Measurements from ENCODE around the gene IRF2BP2. TPM values are rescaled to one million over a fixed set of nuclear protein-coding genes. Genes with fewer than 3 reads are reported as not detected.

Gene IRF2BP2
- total RNA-seq, 2 experiments from 2014 or later: 117 to 125 TPM

DNA sequence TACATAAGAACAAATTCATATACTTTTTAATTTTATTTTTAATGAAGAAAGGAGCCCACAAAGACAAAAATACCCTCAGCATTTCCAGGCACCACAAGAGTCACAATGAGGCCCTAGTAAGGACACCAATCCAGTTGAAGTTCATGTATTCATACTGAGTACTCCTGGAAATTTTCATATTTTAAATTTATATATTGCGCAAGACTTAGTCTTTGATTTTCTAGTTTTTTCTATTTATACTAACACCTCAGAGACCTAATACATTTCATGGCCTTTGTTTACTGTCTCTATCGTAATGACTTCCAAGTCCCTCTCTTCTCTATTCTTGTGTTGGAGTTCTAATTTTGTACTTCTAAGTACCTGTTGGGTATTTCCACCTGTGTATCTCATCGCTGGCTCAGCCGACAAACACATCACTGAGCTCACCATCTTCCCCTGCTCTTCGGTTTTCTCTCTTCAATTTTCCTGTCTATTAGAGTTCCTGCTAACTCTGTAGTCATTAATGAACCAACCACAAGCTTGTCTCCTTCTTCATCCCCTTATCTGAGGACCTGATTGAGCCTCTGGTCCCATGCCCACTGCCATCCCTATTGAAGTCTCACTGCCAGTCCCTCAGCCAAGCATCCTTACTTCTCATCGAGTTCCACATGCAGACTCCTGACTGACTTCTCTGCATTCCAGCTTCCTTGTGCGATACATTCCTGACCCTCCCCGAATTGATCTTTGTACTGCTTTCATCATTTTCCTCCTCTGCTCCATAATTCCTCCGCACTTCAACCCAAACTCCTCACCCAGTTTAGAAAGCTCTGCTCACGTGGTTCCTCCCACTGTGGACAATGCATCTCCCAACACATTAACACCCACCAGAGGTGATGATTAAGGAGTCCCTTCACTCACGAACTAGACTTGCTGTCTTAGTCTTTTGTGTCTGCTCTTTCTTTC, 17.3 kb upstream of the IRF2BP2 start:
- no peaks in the 10 kb centered on the region for H3K36me3 Mint-ChIP-seq (ENCODE audit: low read depth)
- H3K9me3 Mint-ChIP-seq: peaks cover 6% of the 10 kb centered on the region
- H3K4me3 Mint-ChIP-seq: no peak overlapping the region
- H3K27ac Mint-ChIP-seq: no peak overlapping the region
- ChIA-PET POLR2A (no interaction called here), CTCF (interaction anchor here (0.6 kb wide), 1 partner anchor 131 kb away, joined by 3 read pairs; no protein-coding TSS in a partner anchor)
- no peak for DNase-seq
- no peaks in the 10 kb centered on the region for H3K27me3 Mint-ChIP-seq
- peaks cover 10% of the 10 kb centered on the region for H3K4me1 Mint-ChIP-seq

DNA sequence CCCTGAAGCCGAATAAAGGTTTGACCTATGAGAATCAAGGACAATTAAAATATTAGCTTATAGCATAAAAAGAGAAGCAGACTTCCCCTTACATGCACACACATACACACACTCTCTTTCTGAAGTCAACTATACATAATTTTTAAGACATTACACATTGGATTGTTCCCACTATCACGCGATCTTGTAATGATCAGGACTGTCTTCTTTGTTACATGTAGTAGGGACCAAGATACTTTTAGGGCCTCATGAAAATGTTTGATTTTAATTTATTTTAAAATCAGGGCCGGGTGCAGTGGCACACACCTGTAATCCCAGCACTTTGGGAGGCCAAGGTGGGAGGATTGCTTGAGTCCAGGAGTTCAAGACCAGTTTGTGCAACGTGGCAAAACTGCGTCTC, 16.4 kb upstream of the IRF2BP2 start:
- Mint-ChIP-seq H3K4me3 (no peak overlapping the region), H3K36me3 (ENCODE audit: low read depth) (no peaks in the 10 kb centered on the region), H3K9me3 (peaks cover 6% of the 10 kb centered on the region), H3K27me3 (no peaks in the 10 kb centered on the region), H3K27ac (no peak overlapping the region), H3K4me1 (peaks cover 10% of the 10 kb centered on the region)
- no peak for DNase-seq
- ChIA-PET CTCF (no interaction called here), POLR2A (no interaction called here)

DNA sequence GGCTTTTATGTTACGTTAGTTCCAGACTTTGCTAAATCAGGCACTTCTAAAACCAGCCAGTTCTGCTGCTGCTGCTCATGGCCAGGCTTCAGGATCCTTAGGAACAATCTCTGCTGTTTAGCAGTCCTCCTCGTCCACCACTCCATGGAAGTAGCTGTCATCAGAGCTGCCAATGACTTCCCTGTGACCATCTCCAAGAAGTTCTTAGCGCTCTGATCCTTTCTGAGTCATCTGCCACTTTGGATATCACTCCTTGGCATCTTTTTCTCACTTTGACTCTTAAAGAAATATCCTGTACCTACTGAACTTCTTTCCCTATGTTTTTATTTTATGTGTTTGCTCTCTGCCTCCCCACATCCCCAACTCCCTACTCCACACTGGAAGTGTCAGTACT, 14.7 kb upstream of the IRF2BP2 start:
- Mint-ChIP-seq H3K9me3 (no peaks in the 10 kb centered on the region), H3K27ac (no peak overlapping the region), H3K4me3 (no peak overlapping the region), H3K4me1 (peaks cover 6% of the 10 kb centered on the region), H3K36me3 (ENCODE audit: low read depth) (no peaks in the 10 kb centered on the region), H3K27me3 (no peaks in the 10 kb centered on the region)
- no peak for DNase-seq
- ChIA-PET CTCF (interaction anchor here (1.5 kb wide), 1 partner anchor 459 kb away, joined by 4 read pairs; no protein-coding TSS in a partner anchor), POLR2A (no interaction called here)

DNA sequence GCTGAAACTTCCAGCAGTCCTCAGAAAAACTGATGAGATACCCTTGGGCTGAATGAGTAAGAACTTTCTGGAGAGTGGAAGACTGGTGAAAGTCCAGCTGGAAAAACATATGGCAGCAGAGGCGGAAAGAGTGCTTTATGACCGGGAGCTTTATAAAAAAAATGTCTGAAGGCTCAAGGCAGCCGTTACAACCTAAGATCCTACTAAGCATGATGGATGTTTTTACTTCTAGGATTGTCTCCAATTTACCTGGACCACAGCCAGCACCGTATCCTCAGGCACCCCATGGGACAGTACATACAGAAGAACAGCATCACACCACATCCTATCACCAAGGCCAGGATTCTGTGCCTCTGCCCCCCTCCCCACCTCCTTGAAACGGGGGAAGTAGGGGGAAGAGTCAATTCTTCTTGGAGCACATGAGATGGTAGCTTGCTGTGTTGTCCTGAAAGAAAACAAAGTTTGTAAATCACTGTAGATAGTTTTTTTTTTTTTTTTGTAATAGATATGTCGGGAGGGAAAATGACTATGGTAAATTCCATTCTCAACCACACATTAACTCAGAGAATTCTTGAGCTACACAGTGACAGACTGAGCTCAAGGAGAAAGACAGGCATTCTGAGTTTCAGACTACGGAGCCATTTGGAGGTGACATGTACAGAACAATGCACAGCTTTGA, 11.8 kb upstream of the IRF2BP2 start:
- CTCF ChIA-PET: interaction anchor here (1.0 kb wide), 1 partner anchor 461 kb away, joined by 3 read pairs; no protein-coding TSS in a partner anchor
- H3K27me3 Mint-ChIP-seq: no peaks in the 10 kb centered on the region
- H3K4me1 Mint-ChIP-seq: peaks cover 7% of the 10 kb centered on the region
- no peak for DNase-seq
- no peak overlapping the region for H3K4me3 Mint-ChIP-seq
- no peaks in the 10 kb centered on the region for H3K9me3 Mint-ChIP-seq
- no peak overlapping the region for H3K27ac Mint-ChIP-seq
- POLR2A ChIA-PET: interaction anchor here (0.7 to 2.7 kb wide), 3 partner anchors 9 to 102 kb away, joined by 3 to 15 read pairs (median 4); no protein-coding TSS in a partner anchor
- no peaks in the 10 kb centered on the region for H3K36me3 Mint-ChIP-seq (ENCODE audit: low read depth)

DNA sequence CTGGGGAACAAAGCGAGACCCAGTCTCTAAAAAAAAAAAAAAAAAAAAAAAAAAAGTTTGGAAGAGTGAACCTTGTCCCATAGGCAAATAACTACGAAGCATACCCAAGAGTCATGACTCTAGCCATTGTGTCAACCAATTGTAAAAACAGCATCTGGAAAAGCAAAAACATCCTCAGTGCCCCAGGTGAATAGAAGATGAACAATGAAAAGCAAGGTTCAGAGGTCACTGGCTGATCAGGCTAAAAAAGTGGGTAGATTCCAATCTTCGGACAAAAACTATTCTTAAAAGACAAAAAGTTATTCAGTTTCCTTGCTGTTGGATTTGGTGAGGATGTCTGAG, 11.1 kb upstream of the IRF2BP2 start:
- ChIA-PET CTCF (no interaction called here), POLR2A (interaction anchor here (2.7 kb wide), 1 partner anchor 9 kb away, joined by 15 read pairs; no protein-coding TSS in a partner anchor)
- H3K27ac Mint-ChIP-seq: no peak overlapping the region
- peaks cover 7% of the 10 kb centered on the region for H3K4me1 Mint-ChIP-seq
- H3K27me3 Mint-ChIP-seq: no peaks in the 10 kb centered on the region
- H3K36me3 Mint-ChIP-seq (ENCODE audit: low read depth): no peaks in the 10 kb centered on the region
- H3K9me3 Mint-ChIP-seq: no peaks in the 10 kb centered on the region
- no peak for DNase-seq
- no peak overlapping the region for H3K4me3 Mint-ChIP-seq

DNA sequence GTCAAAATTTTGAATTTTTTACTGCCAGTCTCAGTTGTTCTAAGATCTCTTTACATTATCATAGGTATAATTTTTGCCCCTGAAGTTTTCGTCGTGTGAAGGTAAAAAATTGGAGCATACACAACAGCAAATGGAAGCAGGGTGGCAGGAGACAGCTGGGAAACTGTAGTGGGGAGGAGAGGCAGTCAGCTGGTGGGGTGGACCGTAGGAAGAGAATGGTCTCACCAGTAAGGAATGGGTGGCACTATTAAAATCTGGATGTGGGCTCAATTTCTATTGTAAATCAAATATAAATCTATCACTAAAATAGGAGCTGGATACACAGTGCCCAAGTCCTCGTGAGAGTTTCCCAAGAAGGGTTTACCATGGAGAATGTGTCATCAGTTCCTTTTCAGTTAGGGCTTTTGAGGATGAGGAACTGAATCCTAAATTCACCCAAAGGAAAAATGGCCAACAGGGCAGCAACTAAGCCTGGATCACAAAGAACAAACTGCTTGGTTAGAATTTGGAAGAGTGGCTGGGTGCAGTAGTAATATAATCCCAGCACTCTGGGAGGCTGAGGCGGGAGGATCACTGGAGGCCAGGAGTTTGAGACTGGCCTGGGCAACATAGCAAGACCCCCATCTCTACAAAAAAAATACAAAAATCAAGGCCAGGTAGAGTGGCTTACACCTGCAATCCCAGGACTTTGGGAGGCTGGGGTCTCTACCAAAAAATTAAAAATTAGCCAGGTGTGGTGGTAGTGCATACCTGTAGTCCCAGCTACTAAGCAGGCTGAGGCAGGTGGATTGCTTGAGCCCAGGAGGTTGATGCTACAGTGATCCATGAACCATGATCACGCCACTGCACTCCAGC, 10.5 kb upstream of the IRF2BP2 start:
- no peaks in the 10 kb centered on the region for H3K36me3 Mint-ChIP-seq (ENCODE audit: low read depth)
- no peaks in the 10 kb centered on the region for H3K27me3 Mint-ChIP-seq
- CTCF ChIA-PET: interaction anchor here (0.6 kb wide), 1 partner anchor 124 kb away, joined by 5 read pairs; no protein-coding TSS in a partner anchor
- no peaks in the 10 kb centered on the region for H3K9me3 Mint-ChIP-seq
- H3K27ac Mint-ChIP-seq: no peak overlapping the region
- no peak overlapping the region for H3K4me3 Mint-ChIP-seq
- no peak for DNase-seq
- peaks cover 7% of the 10 kb centered on the region for H3K4me1 Mint-ChIP-seq
- POLR2A ChIA-PET: interaction anchor here (1.4 kb wide), 1 partner anchor 103 kb away, joined by 3 read pairs; no protein-coding TSS in a partner anchor

DNA sequence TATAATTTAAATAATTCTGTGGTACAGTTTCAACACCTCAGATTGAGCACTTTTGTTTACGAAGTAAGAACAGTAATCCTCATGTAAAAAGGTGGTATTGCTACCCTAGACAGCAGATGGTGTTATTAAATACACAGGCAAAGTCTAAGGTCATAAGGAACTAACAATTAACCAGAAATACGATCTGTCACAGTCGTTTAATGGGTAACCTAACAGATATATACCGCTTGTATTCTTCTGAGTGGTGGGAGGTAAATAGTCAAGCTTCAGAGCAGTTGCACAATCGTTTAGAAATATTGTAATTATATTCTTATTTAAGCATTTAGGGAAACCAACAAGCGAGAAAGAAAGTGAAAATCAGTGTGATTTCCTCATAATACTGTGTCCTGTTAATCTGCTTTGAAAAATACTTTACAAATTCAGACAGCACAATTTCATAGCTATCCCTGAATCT, 9.8 kb upstream of the IRF2BP2 start:
- Mint-ChIP-seq H3K27ac (no peak overlapping the region), H3K4me3 (no peak overlapping the region), H3K4me1 (peaks cover 5% of the 10 kb centered on the region), H3K27me3 (no peaks in the 10 kb centered on the region), H3K36me3 (ENCODE audit: low read depth) (no peaks in the 10 kb centered on the region), H3K9me3 (no peaks in the 10 kb centered on the region)
- POLR2A ChIA-PET: interaction anchor here (1.4 kb wide), 1 partner anchor 104 kb away, joined by 3 read pairs; no protein-coding TSS in a partner anchor
- DNase-seq: no peak
- CTCF ChIA-PET: no interaction called here

DNA sequence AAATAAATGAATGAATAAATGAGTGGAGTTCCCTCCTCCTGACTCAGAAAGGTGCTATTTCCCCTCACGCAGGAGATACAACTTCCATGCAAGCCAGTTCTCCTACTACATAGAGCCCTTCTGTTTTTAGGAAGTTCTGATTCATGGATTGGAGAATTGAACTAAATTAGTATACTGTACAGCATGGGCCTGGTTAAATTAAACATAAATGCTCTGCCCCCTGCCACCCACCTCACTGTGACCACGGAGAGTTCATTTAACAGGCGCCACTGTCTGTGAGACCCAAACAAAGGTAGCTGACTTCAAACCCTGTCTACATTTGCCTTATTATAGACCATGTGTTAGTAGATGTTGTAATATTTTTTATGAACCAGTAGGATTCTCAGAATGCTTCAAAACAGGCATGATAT, 9.1 kb upstream of the IRF2BP2 start:
- no peak overlapping the region for H3K27ac Mint-ChIP-seq
- H3K4me3 Mint-ChIP-seq: no peak overlapping the region
- no peaks in the 10 kb centered on the region for H3K9me3 Mint-ChIP-seq
- POLR2A ChIA-PET: interaction anchor here (1.4 kb wide), 1 partner anchor 104 kb away, joined by 3 read pairs; no protein-coding TSS in a partner anchor
- DNase-seq: no peak
- H3K36me3 Mint-ChIP-seq (ENCODE audit: low read depth): no peaks in the 10 kb centered on the region
- H3K27me3 Mint-ChIP-seq: no peaks in the 10 kb centered on the region
- H3K4me1 Mint-ChIP-seq: peaks cover 6% of the 10 kb centered on the region
- CTCF ChIA-PET: no interaction called here

DNA sequence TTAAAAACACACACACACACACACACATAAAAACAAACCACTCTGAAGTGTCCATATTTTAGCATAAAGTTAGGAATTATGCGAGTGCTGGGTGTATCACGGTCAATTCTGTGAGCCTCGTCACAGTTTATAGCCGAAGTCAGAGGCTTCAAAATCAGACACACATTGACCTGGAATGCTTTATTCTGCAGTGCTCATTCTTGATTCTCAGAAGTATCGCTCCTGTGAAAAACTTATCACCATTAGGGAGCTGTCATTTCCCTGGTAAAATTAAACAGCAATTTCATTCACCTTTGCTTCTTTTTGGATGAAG, 8.7 kb upstream of the IRF2BP2 start:
- H3K27me3 Mint-ChIP-seq: no peaks in the 10 kb centered on the region
- no peak overlapping the region for H3K27ac Mint-ChIP-seq
- ChIA-PET CTCF (no interaction called here), POLR2A (no interaction called here)
- peaks cover 10% of the 10 kb centered on the region for H3K4me1 Mint-ChIP-seq
- DNase-seq: no peak
- no peak overlapping the region for H3K4me3 Mint-ChIP-seq
- H3K36me3 Mint-ChIP-seq (ENCODE audit: low read depth): no peaks in the 10 kb centered on the region
- H3K9me3 Mint-ChIP-seq: no peaks in the 10 kb centered on the region

DNA sequence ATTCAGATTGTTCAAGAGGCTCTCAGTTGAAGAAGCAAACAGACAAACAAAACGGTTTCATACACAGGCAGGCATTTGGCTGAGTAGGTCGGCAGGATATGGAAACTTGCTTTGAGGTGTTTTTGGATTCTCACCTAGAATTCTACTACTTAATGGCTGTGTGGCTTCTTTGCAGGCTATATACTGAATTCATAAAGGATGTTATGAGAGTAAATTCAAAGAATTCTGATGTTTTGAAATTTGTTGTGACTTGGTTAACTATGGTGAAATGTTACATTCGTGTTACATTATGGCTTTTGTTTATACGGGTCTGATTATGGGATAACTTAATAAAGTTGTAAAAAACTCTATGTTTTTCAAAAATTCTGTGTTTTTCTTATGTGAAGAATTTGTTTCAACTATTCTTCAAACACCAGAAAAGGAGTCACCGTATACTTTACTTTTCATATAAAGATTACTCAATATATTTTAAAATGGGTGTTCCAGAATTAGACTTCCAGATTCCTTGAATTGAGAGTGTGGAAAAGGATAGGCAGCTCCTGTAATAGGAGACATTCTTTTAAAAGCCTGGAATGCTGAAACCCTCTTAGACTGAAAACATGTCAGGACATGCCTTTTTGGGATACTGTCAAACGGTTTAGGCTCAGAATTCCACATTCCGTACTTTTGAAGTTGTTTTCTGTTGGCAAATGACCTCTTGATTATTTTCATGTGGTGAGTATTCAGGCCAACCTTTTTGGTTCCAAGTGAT, 8.2 kb upstream of the IRF2BP2 start:
- ChIA-PET CTCF (no interaction called here), POLR2A (no interaction called here)
- H3K36me3 Mint-ChIP-seq (ENCODE audit: low read depth): no peaks in the 10 kb centered on the region

DNA sequence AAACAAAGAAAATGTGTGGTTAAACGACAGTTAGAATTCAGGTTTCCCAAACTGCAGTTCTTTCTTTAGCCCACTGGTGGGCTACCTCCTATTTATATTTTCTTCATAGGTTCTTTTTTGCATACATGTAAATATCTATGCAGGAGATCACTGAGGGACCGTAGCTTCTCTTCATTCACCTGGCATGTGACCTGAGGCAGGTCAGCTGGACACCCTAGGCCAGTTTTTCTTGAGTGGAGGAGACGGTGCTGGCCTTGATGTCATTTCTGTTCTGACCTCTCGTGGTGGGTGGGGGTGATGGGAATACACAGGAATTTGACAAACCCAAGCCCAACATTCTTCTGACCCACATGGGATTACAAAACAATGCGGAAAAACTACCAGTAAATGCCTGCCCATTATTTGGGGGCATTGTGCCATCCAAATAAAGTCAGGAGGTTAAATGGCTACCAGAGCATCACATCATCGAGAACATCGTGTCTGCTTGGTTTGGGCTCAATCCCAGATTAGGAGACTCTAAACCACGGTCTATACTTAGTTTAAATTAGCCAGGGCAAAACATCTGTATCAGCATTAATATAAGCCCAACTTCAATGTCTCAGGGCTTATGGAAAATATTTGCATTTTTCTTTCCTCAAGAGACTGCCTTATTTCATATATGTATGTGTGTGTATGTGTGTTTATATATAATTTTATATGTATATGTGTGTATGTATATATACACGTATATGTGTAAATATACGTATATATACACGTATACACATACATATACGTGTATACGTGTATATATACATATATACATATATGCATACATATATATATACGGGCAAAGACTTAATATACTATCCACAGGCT, 7.4 kb upstream of the IRF2BP2 start:
- POLR2A ChIA-PET: interaction anchor here (1.6 kb wide), 1 partner anchor 107 kb away, joined by 7 read pairs; no protein-coding TSS in a partner anchor
- no peaks in the 10 kb centered on the region for H3K36me3 Mint-ChIP-seq (ENCODE audit: low read depth)
- DNase-seq: no peak
- H3K4me1 Mint-ChIP-seq: peaks cover 22% of the 10 kb centered on the region
- no peaks in the 10 kb centered on the region for H3K9me3 Mint-ChIP-seq
- H3K27me3 Mint-ChIP-seq: no peaks in the 10 kb centered on the region
- CTCF ChIA-PET: interaction anchor here (1.0 to 1.5 kb wide), 2 partner anchors 105 to 118 kb away, joined by 3 to 4 read pairs; no protein-coding TSS in a partner anchor
- no peak overlapping the region for H3K4me3 Mint-ChIP-seq
- no peak overlapping the region for H3K27ac Mint-ChIP-seq

More for the DNA sequence above, 8.2 kb upstream of the IRF2BP2 start:
- Mint-ChIP-seq H3K27ac (no peak overlapping the region), H3K27me3 (no peaks in the 10 kb centered on the region), H3K4me1 (peaks cover 14% of the 10 kb centered on the region), H3K9me3 (no peaks in the 10 kb centered on the region), H3K4me3 (no peak overlapping the region)
- DNase-seq: no peak
